ENCODE results near the gene RIMS1. TPM values are rescaled to one million over a fixed set of nuclear protein-coding genes. Genes with fewer than 3 reads are reported as not detected.

The RIMS1 gene
- total and polyA plus RNA-seq, 4 donors = 0.14 to 5.7 (median 1.6) TPM

- WGBS, 2 donors = 82 to 92% methylated on average over 4 of the region's 4 CpGs
- Histone ChIP-seq H3K4me1 (ENCODE audit: control insufficient read depth in 5 of 5, insufficient read depth in 5 of 5, low read length in 5 of 5) (peaks cover 0 to 4% (median 3%) of the 10 kb centered on the region in 5 donors), H3K9ac (ENCODE audit: insufficient read depth in 1 of 2, low read length in 2 of 2) (no peak overlapping the region), H3K27ac (ENCODE audit: low read depth in 1 of 2, low read length in 1 of 2) (no peak overlapping the region), H3K36me3 (ENCODE audit: control insufficient read depth in 4 of 4, insufficient read depth in 4 of 4, low read length in 4 of 4) (no peaks in the 10 kb centered on the region), H3K27me3 (ENCODE audit: control insufficient read depth in 3 of 3, insufficient read depth in 3 of 3, low read length in 2 of 3) (no peaks in the 10 kb centered on the region), H3K9me3 (ENCODE audit: control insufficient read depth in 4 of 4, insufficient read depth in 3 of 4, low read length in 3 of 4) (no peaks in the 10 kb centered on the region), H3K4me3 (no peak overlapping the region)
- DNase-seq = no peak
- TF ChIP-seq CTCF (IDR thresholded peaks at IDR 0.05; ENCODE audit: control extremely low read depth, extremely low read depth) = no peak
- no peak for ATAC-seq (ENCODE audit: insufficient read depth, low FRiP score)
Observed at GRCh38 chr6:72365773-72366172, 479.4 kb downstream of the RIMS1 start.

GRCh38 chr6:72367439-72367838 is 481.1 kb downstream of the RIMS1 start:
- ATAC-seq (ENCODE audit: insufficient read depth, low FRiP score) = no peak
- Histone ChIP-seq H3K27me3 (ENCODE audit: control insufficient read depth in 3 of 3, insufficient read depth in 3 of 3, low read length in 2 of 3) (no peaks in the 10 kb centered on the region), H3K27ac (ENCODE audit: low read depth in 1 of 2, low read length in 1 of 2) (no peak overlapping the region), H3K9me3 (ENCODE audit: control insufficient read depth in 4 of 4, insufficient read depth in 3 of 4, low read length in 3 of 4) (no peaks in the 10 kb centered on the region), H3K36me3 (ENCODE audit: control insufficient read depth in 4 of 4, insufficient read depth in 4 of 4, low read length in 4 of 4) (no peaks in the 10 kb centered on the region), H3K4me3 (no peak overlapping the region), H3K4me1 (ENCODE audit: control insufficient read depth in 5 of 5, insufficient read depth in 5 of 5, low read length in 5 of 5) (peaks cover 0 to 4% (median 3%) of the 10 kb centered on the region in 5 donors), H3K9ac (ENCODE audit: insufficient read depth in 1 of 2, low read length in 2 of 2) (no peak overlapping the region)
- TF ChIP-seq CTCF (IDR thresholded peaks at IDR 0.05; ENCODE audit: control extremely low read depth, extremely low read depth) = no peak
- DNase-seq = no peak

- no peaks in the 10 kb centered on the region for H3K4me1 ChIP-seq (ENCODE audit: control insufficient read depth in 5 of 5, insufficient read depth in 5 of 5, low read length in 5 of 5)
Observed at GRCh38 chr6:72371473-72371872, 485.1 kb downstream of the RIMS1 start.

More at GRCh38 chr6:72371473-72371872, 485.1 kb downstream of the RIMS1 start:
- Histone ChIP-seq H3K27me3 (ENCODE audit: control insufficient read depth in 3 of 3, insufficient read depth in 3 of 3, low read length in 2 of 3) (no peaks in the 10 kb centered on the region), H3K4me3 (no peak overlapping the region), H3K9me3 (ENCODE audit: control insufficient read depth in 4 of 4, insufficient read depth in 3 of 4, low read length in 3 of 4) (peaks cover 0 to 2% (median 0%) of the 10 kb centered on the region in 4 donors), H3K9ac (ENCODE audit: insufficient read depth in 1 of 2, low read length in 2 of 2) (no peak overlapping the region), H3K27ac (ENCODE audit: low read depth in 1 of 2, low read length in 1 of 2) (no peak overlapping the region), H3K36me3 (ENCODE audit: control insufficient read depth in 4 of 4, insufficient read depth in 4 of 4, low read length in 4 of 4) (no peaks in the 10 kb centered on the region)
- DNase-seq = no peak
- ATAC-seq (ENCODE audit: insufficient read depth, low FRiP score) = no peak
- TF ChIP-seq CTCF (IDR thresholded peaks at IDR 0.05; ENCODE audit: control extremely low read depth, extremely low read depth) = no peak
- 52 to 59% methylated on average over 3 of the region's 3 CpGs for WGBS, 2 donors
